IMR-90 (cell line): ENCODE data around the gene FARP1.

ENCODE experiments used
- CTCF ChIP-seq: conservative IDR thresholded peaks from 2 replicates; pipeline ENCODE4 v1.5.1; 2012; ENCODE audit warnings: mild to moderate bottlenecking, low read depth, low read length, improper control_type of control experiment
- SMC3 ChIP-seq: fragments of 150-350 bp; IDR thresholded peaks from 2 replicates; pipeline ENCODE4 v1.6.1; 2016; ENCODE audit warnings: low read depth, mild to moderate bottlenecking, antibody characterized with exemption, low read length, moderate library complexity

GRCh38 chr13:98315902-98316301 is 173.0 kb downstream of the FARP1 start:
- no peak for TF ChIP-seq CTCF
- TF ChIP-seq SMC3: no peak
